ENCODE measurements around the gene PLPP7.
"Not testable (repeated sequence)": the region's sequence is repeated elsewhere in the genome, so short reads cannot be mapped to it uniquely, and the experiment has no call there.

Gene PLPP7

DNA sequence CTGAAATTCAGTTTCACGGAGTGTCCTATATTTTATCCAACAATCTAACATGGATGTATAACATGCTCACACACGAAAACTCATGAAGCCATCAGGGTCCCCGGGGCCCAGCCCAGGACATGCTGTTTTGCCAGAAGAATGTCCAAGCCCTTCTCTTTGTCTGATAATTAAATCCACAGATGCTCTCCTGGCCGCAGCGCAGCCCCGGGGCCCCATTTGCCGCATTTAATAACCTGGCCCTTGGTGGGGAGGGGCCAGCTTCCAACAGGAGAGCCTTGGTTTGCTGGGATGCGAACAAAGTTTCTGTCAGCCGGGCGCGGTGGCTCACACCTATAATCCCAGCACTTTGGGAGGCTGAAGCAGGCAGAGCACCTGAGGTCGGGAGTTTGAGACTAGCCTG lies 30.0 kb downstream of the PLPP7 start:
- H3K4me3 ChIP-seq (ENCODE audit: low read length) = no peak overlapping the region
- DNase-seq (ENCODE audit: low read depth, low spot score) = no peak

DNA sequence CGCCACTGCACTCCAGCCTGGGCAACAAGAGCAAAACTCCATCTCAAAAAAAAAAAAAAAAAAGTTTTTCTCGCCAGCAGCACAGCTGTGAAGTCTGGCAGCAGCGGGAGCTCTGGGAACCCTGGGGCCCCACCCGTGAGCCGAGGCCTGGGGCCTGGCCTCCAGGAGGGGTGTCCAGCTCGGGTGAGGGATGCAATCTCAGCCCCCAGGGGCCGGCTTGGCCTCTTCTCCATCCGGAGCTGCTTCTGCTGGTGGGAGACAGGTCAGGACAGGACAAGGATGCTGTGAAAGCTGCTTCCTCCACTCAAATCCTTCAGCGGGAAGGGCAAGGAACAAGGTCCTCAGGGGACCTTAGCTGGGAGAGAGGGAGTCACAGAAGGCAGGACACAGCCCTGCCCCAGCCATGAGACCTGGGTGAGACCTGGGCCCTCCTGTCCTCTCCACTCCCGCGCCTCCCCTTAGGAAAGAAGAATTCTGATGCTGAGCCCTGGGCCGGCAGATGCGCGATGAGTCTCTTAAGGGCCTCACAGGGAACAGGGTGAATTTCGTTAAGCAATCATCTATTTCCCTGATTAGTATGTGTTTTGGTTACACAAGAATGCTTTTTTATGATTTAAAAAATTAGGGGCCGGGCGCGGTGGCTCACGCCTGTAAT lies 30.6 kb downstream of the PLPP7 start:
- DNase-seq (ENCODE audit: low read depth, low spot score) = no peak
- no peak overlapping the region for H3K4me3 ChIP-seq (ENCODE audit: low read length)

DNA sequence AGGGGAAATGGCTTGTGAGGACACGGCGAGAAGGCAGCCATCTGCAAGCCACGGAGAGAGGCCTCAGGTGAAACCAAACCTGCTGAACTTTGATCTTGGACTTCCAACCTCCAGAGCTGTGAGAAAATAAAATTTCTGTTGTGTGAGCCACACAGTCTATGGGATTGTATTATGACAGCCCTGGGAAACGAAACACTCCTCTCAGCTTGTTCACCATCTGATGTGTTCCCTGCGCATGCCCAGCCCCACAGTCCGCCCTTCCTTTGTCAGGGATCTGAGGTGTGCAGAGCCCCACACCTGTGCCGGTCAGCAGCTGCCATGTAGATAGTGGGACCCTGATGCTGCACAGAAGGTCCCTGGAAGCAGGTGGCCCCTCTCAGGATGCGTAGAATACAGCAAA lies 34.1 kb downstream of the PLPP7 start:
- no peak overlapping the region for H3K4me3 ChIP-seq (ENCODE audit: low read length)
- DNase-seq (ENCODE audit: low read depth, low spot score) = no peak

DNA sequence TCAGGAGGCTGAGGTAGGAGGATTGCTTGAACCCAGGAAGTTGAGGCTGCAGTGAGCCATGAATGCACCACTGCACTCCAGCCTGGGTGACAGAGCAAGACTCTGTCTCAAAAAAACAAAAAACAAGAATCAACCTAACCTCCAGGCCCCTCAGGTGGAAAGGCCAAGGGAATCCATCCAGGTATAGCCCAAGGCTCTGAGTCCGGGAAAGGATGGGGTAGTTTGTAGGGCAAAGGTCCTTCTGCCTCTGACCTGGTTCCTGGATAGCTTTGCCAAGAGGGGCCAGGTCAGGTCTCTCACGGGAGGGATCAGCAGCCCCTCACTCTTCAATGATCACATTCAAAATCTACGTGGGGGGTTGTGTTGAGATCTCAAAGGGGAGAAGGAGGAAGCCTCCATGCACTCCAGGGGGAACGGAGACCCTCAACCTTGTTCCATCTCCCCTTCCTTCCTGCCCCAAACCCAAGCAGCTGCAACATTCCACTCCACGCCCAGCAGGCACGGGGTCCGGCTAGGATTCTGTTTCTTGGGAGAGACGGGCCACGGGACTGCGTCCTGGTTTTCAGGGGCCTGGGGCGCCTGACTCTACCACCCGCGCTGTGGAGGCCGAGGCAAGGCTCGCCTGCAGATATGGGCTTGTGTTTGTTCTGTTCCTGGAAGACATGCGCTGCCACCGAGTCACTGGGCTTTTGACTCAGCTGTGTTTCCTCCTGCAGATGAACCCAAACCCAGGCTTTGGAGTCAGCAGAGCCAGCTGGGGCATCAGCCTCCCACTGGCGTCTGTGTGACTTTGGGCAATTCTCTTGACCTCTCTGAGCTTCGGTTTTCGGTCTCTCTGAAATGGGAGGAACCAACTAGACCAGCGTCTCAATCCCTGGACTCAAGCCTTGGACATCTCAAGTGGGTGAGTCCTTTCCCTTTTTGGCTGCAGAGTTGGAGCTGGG lies 35.5 kb downstream of the PLPP7 start:
- DNase-seq (ENCODE audit: low read depth, low spot score) = no peak
- no peak overlapping the region for H3K4me3 ChIP-seq (ENCODE audit: low read length)

DNA sequence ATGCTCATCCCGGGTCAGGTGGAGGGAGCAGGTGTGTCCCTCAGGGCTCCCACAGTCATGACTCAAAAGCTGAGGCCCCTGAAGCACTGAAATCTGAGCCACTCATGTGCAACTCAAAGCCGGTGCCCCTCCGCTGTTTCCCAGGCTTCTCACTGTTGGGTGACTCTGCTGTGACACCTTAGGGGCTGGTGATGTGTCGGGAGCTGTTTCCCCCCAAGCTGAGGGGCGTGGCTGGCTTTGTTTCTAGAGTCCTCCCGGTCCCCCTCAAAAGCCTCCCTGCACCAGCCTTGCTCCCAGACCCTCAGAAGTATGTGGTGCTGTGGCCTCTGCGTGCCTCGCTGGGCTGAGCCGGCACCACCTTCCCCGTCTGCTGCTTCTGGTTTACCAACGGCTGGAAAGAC lies 39.7 kb downstream of the PLPP7 start:
- no peak for DNase-seq (ENCODE audit: low read depth, low spot score)
- no peak overlapping the region for H3K4me3 ChIP-seq (ENCODE audit: low read length)

DNA sequence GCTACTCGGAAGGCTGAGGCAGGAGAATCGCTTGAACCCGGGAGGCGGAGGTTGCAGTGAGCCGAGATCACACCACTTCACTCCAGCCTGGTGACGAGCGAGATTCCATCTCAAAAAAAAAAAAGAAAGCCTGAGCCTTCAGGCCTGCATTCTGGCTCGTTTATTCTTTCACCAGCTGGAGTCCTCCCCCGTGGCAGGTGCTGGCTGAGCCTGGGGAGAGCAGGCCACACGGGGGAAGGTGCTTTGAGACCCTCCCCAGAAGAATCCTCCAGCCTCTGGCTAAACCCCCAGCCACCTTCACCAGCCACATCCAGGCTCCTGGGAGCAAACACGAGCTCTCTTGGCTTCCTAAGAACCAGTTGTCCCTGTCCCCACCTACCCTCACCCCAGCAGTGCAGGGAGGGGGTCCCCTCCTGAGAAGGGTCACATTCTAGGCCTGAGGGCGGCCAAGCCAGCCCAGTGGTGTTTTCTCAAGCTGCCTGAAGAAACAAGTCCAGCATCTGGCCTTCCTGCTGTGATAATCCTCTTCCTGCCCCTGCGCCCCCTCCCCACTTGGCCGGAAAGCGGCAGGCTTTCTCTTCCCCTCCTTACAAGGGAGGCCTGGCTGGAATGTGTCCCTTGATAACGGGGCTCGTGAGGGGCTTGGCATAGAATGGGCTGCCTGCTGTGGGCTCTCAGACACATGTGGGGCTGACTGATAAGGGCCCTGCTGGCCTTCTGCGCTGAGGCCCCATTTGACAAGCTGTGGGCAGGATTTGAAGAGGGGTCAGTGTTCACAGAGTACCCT lies 41.5 kb downstream of the PLPP7 start:
- no peak for DNase-seq (ENCODE audit: low read depth, low spot score)
- no peak overlapping the region for H3K4me3 ChIP-seq (ENCODE audit: low read length)

DNA sequence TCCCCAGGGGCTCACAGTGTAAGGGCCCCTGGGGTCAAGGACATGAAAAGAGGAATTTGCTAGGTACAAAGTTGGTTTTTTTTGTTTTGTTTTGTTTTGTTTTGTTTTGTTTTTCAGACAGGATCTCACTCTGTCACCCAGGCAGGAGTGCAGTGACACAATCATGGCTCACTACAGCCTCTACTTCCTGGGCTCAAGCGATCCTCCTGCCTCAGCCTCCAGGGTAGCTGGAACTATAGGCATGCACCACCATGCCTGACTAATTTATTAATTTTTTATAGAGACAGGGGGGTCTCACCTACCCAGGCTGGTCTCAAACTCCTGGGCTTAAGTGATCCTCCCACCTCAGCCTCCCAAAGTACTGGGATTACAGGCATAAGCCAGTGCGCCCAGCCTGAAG lies 42.5 kb downstream of the PLPP7 start:
- not testable (repeated sequence) for DNase-seq (ENCODE audit: low read depth, low spot score); H3K4me3 ChIP-seq (ENCODE audit: low read length)

DNA sequence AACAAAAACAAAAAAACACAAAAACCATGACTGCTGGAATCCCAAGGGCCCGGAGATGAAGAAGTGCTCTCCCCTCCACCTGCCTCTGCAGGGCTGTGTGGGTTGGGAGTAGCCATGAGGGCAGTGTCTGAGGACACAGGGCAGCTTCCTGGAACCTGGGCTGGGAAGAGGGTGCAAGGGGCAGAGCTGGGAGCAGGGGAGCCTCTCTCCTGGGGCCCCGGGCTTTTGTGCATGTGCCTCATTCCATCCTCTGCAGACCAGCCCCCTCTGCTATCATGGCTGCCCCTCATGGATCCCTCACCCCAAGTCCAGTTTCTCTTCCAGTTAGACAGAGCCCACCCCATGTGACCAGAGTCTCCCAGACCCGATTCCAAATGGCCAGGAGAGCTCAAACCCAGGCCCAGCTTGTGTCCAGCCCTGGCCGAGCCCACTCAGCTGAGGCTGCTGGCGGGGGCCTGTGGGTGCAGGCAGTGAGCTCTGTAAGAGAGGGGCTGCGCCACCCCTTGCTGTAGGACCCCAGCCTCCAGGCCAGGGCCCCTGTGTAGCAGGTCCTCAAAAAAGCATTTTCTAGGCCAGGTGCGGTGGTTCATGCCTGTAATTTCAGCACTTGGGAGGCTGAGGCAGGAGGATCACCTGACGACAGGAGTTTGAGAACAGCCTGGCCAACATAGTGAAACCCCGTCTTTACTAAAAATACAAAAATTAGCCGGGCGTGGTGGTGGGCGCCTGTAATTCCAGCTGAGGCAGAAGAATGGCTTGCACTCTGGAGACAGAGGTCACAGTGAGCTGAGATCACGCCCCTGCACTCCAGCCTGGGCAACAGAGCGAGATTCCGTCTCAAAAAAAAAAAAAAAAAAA lies 44.5 kb downstream of the PLPP7 start:
- DNase-seq (ENCODE audit: low read depth, low spot score) = no peak
- no peak overlapping the region for H3K4me3 ChIP-seq (ENCODE audit: low read length)

DNA sequence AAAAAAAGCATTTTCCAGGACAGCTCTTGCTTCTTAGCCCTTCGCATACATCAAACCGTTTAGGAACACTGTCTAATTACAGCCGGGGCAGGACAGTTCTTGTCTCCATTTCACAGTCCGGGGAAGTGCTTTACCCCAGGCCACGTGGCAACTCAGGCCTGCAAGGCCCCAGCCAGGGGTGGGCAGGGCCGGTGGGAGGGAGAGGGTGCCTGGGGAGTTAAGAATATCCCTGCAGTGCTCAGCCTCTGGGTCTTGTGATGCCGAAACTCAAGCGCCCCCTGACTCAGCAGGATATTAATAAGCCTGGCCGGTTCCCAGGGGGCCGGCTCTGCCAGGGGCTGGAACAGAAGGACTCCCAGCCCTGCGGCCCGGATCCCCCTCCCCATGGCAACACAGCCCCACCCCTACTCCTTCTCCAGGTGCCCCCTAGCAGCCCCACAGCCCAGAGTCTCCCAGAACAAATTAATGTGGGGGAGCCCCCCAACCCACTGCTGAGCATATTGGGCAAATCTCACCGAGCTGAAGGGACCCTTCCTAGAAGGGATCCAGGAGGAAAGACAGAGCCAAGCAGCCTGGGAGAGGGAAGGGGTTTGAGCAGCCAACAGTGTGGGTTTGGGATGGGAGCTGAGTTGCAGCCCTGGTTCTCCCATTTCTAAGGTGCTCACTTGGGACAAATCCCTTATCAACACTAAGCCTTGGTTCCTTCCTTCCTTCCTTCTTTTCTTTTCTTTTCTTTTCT lies 45.3 kb downstream of the PLPP7 start:
- DNase-seq (ENCODE audit: low read depth, low spot score) = no peak
- H3K4me3 ChIP-seq (ENCODE audit: low read length) = no peak overlapping the region

DNA sequence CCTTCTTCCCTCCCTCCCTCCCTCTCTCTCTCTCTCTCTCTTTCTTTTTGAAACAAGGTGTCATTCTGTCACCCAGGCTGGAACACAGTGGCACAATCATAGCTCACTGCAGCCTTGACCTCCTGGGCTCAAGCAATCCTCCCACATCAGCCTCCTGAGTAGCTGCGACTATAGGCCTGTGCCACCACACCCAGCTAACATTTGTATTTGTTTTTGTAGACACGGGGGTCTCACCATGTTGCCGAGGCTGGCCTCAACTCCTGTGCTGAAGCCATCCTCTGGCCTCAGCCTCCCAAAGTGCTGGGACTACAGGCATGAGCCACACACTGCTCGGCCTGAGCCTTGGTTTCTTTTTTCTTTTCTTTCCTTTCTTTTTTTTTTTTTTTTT lies 45.8 kb downstream of the PLPP7 start:
- no peak for DNase-seq (ENCODE audit: low read depth, low spot score)

DNA sequence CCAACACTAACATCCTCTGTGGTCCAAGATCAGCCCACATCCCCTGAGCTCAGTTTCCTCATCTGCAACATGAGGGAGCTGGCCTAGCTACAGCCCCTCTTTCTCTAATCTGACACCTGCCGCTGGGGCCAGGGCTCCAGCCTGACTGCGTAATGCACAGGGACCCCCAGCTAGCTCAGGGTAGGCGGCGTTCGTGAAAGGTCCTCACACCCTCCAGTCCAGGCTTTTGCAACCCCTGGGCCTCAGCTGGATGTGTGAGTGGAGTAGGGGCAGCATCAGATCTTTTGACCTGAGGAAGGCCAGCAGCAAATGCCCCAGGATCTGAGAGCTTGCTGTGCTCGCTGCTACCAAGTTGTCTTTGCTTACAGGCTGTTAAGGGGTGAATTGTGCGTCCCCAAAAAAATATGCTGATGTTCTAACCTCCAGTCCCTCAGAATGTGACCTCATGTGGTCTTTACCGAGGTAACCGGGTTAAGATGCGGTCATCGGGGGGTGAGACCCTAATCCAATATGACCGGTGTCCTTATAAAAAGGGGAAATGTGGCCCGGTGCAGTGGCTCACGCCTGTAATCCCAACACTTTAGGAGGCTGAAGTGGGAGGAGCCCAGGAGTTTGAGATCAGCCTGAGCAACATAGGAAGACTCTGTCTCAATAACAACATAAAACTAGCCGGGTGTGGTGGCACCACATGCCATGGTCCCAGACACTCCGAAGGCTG lies 47.8 kb downstream of the PLPP7 start:
- DNase-seq (ENCODE audit: low read depth, low spot score) = no peak
- H3K4me3 ChIP-seq (ENCODE audit: low read length) = no peak overlapping the region

More for the DNA sequence above, 45.8 kb downstream of the PLPP7 start:
- H3K4me3 ChIP-seq (ENCODE audit: low read length) = no peak overlapping the region

DNA sequence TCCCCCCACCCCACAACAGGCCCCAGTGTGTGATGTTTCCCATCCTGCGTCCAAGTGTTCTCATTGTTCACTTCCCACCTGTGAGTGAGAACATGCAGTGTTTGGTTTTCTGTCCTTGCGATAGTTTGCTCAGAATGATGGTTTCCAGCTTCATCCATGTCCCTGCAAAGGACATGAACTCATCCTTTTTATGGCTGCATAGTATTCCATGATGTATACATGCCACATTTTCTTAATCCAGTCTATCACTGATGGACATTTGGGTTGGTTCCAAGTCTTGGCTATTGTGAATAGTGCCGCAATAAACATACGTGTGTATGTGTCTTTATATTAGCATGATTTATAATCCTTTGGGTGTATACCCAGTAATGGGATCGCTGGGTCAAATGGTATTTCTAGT lies 49.7 kb downstream of the PLPP7 start:
- not testable (repeated sequence) for H3K4me3 ChIP-seq (ENCODE audit: low read length); DNase-seq (ENCODE audit: low read depth, low spot score)

DNA sequence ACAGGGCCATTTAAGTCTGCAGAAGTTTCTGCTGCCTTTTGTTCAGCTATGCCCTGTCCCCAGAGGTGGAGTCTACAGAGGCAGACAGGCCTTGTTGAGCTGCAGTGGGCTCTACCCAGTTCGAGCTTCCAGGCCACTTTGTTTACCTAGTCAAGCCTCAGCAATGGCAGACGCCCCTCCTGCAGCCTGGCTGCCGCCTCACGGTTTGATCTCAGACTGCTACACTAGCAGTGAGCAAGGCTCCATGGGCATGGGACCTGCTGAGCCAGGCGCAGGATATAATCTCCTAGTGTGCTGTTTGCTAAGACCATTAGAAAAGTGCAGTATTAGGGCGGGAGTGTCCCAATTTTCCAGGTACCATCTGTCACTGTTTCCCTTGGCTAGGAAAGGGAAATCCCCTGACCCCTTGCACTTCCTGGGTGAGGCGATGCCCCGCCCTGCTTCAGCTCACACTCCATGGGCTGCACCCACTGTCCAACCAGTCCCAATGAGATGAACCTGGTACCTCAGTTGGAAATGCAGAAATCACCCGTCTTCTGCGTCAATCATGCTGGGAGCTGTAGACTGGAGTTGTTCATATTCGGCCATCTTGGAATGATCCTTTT lies 55.5 kb downstream of the PLPP7 start:
- not testable (repeated sequence) for DNase-seq (ENCODE audit: low read depth, low spot score); H3K4me3 ChIP-seq (ENCODE audit: low read length)

DNA sequence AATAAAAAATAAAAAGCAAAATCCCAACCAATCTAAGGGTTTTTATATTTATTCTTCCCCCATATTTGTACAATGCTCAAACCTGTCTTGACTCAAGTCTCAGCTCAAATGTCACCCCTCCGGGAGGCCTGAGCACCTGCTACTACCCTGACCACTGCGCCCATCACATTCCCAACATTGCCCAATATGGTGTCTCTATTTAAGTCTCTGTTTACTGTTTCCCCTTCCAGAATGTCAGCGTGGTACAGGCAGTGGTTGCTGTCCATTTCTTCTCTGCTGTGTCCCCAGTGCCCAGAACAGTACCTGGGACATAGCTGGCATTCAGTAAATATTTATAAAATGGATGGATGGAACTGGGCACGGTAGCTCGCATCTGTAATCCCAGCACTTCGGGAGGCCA lies 57.0 kb downstream of the PLPP7 start:
- DNase-seq (ENCODE audit: low read depth, low spot score) = no peak
- no peak overlapping the region for H3K4me3 ChIP-seq (ENCODE audit: low read length)

DNA sequence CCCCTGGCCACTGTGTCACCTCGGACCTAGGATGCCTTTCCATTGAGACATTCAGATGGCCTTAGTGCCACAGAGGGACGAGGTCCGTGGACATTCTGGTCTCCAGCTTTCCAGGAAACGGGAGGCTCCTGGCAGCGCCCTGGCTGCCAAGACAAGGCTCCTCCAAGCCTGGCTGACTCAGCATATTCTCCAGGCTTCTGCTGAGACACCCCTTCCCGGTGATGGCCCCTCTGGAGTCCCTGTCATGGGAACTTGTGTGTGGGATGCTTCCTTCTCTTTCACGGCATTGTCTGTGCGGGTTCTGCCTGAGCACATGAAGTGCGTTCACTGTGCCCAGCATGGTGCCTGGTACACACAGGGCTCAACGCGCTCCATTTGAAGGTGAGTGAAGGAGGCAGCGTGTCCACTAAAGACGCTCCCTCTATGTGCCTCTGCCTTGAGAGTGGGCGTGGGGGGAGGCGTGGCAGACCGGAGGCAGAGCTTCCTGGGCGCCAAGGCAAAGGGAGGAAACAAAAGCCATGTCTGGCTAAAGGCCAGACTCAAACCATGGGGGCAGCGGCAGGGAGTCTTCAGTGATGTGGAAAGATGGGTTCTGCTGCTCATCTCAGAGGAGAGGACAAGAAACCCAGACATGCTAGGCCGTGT lies 58.0 kb downstream of the PLPP7 start:
- DNase-seq (ENCODE audit: low read depth, low spot score) = no peak
- no peak overlapping the region for H3K4me3 ChIP-seq (ENCODE audit: low read length)

DNA sequence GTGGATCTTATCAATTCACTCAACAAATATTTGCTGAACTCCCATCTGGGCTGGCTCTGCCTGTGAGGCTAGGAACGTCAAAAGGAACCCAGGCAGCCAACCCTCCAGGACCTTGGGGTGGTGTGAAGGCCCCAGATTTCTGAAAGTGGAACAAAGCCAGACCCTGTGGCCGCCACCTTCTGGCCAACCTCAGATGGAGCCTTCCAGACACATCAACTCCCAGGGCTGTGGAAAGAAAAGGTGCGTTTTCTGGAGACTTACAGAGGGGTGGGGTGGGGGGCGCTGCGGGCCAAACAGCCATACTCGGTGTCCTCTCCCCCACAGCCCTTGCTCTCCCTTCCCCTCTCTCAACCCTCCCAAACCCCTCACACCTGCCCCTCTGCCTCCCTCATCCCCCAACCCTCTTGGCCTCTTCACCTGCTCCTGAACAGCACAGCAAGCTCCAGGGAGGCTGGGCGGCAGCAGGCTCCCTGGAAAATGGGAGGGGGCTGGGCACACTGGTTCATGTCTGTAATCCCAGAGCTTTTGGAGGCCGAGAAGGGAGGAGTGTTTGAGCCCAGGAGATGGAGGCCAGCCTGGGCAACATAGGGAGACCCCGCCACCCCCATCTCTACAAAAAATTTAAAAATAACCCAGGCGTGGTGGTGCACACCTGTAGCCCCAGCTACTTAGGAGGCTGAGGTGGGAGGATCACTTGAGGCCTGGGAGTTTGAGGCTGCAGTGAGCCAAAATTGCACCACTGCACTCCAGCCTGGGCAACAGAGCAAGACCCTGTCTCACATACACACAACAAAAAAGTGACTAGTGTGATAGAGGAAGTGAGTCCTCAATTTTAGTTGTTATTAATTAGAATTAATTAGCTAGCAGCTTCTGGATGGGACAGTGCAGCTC lies 59.4 kb downstream of the PLPP7 start:
- no peak overlapping the region for H3K4me3 ChIP-seq (ENCODE audit: low read length)
- no peak for DNase-seq (ENCODE audit: low read depth, low spot score)
